ENCODE measurements around the gene IL1RAPL1.

DNA sequence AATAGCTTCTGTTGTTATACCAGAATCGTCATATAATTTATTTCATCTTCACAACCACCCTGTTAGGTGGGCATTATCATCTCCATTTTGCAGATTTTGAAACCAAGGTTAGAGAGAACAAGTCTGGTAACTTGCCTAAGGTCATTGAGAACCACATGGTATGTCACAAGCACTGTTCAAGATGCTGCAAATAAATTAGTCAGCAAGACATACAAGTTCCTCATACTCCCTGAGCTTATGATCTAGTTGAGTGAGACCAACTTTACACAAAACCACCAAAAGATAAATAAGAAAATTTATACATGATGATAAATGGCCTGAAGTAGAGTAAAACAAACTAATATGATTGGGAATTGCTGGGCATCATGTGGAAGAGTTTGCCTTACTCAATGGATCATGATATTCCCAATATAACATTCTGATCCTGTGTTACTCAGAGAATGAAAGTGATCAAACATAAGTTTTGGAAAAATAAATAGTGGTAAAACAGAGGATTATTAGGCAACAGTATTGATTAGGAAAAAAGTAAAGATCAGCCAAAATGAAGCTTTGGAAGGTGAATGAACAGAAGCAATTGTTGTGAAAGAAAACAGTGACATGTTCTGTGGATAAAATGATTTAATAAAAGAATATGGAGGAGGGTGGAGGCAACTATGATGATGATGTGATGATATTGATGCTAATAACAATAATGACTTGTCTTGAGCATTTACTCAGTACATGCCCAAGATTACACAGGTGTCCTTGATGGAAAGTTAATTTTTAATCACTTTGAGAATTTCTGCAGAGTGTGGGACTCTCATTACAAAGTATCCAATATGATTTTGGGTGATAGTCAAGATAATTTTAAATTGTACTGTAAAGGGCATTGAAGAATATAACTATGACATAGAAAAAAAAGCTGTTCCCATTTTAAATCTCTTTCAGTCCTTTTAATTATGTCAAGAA, 34.1 kb upstream of the IL1RAPL1 start:
- TF ChIP-seq, protein P1, sequence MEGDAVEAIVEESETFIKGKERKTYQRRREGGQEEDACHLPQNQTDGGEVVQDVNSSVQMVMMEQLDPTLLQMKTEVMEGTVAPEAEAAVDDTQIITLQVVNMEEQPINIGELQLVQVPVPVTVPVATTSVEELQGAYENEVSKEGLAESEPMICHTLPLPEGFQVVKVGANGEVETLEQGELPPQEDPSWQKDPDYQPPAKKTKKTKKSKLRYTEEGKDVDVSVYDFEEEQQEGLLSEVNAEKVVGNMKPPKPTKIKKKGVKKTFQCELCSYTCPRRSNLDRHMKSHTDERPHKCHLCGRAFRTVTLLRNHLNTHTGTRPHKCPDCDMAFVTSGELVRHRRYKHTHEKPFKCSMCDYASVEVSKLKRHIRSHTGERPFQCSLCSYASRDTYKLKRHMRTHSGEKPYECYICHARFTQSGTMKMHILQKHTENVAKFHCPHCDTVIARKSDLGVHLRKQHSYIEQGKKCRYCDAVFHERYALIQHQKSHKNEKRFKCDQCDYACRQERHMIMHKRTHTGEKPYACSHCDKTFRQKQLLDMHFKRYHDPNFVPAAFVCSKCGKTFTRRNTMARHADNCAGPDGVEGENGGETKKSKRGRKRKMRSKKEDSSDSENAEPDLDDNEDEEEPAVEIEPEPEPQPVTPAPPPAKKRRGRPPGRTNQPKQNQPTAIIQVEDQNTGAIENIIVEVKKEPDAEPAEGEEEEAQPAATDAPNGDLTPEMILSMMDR (IDR thresholded peaks at IDR 0.05 in 4 of 5, conservative IDR thresholded peaks at IDR 0.05 in 1 of 5) = no peak
- TF ChIP-seq POLR2A (IDR thresholded peaks at IDR 0.05) = no peak

Data from gastrocnemius medialis (tissue), 4 donors.